K562 (cell line): ENCODE data around the gene SEH1L. TPM values are rescaled to one million over a fixed set of nuclear protein-coding genes. Genes with fewer than 3 reads are reported as not detected.

Source experiments
- AFF4 ChIP-seq: sonication (generic); formaldehyde crosslinking; IDR thresholded peaks from 2 replicates; pipeline ENCODE4 v1.8.0; 2023; ENCODE audit warnings: mild to moderate bottlenecking, missing genetic modification reagents
- E2F3 ChIP-seq: fragments of 250-450 bp; sonication (Bioruptor Pico); IDR thresholded peaks from 2 replicates; pipeline ENCODE4 v1.4.0; 2020; ENCODE audit warnings: mild to moderate bottlenecking
- MGA ChIP-seq: fragments of 450-650 bp; IDR thresholded peaks from 2 replicates; pipeline ENCODE4 v1.6.1; 2016; ENCODE audit warnings: mild to moderate bottlenecking, moderate library complexity
- MTA1 ChIP-seq: fragments of 450-650 bp; IDR thresholded peaks from 2 replicates; pipeline ENCODE4 v1.6.1; 2017; ENCODE audit warnings: borderline replicate concordance
- OTX1 ChIP-seq: fragments of 450-650 bp; formaldehyde crosslinking; IDR thresholded peaks from 2 replicates; pipeline ENCODE4 v1.4.0; 2022; ENCODE audit warnings: mild to moderate bottlenecking
- PHB ChIP-seq: fragments of 250-450 bp; sonication (Bioruptor Pico); IDR thresholded peaks from 2 replicates; pipeline ENCODE4 v1.5.0; 2021
- RBM15 ChIP-seq: fragments of 200-400 bp; formaldehyde crosslinking; IDR thresholded peaks from 2 replicates; pipeline ENCODE4 v1.6.1; 2018; ENCODE audit warnings: mild to moderate bottlenecking, low read length, moderate library complexity; ENCODE audit not compliant: insufficient read depth
- VEZF1 ChIP-seq: fragments of 200-800 bp; sonication (Bioruptor generic); IDR thresholded peaks from 2 replicates; pipeline ENCODE4 v1.6.1; 2017; ENCODE audit warnings: missing genetic modification characterization, missing compliant biosample characterization
- ZEB2 ChIP-seq: fragments of 450-650 bp; IDR thresholded peaks from 2 replicates; pipeline ENCODE4 v1.6.1; 2016
- ZSCAN29 ChIP-seq: fragments of 450-650 bp; IDR thresholded peaks from 2 replicates; pipeline ENCODE4 v1.6.1; 2017
- polyA plus RNA-seq, 8 experiments: library from polyadenylated mRNA; depleted of rRNA in 4 of 8; stranded (reverse) in 5 of 8; unstranded in 3 of 8; fragments of >200 nt; fragmentation: Nextera tagmentation in 2 of 8; fragmentation: Illumina TruSeq in 1 of 8; extraction: Ambion mirVana in 2 of 8; extraction: Trizol in 1 of 8; gene quantifications; 2 replicates each; pipeline versions ENCODE4 v1.2.1 to v1.2.3, GENCODE V29; 2011 to 2014; ENCODE audit warnings: inconsistent platforms in 1 of 8, missing spikeins in 1 of 8
- total RNA-seq, 7 experiments: library from RNA; depleted of rRNA in 6 of 7; stranded (reverse); fragments of >200 nt in 6 of 7; fragmentation: Illumina TruSeq in 2 of 7; extraction: Trizol in 2 of 7; gene quantifications; 2 replicates each; pipeline versions ENCODE4 v1.2.1 to v1.2.3, GENCODE V29; 2011 to 2021; ENCODE audit warnings: low replicate concordance in 1 of 7
- TF ChIP-seq, protein P1 (sequence below): fragments of 450-650 bp; IDR thresholded peaks from 2 replicates; pipeline ENCODE4 v1.7.0; 2016; ENCODE audit warnings: borderline replicate concordance

Gene SEH1L
- total and polyA plus RNA-seq, 9 of the 15 experiments (the other 6 are each of a cell fraction or from before 2014, with no cell fraction given), result 62.2 to 180 (median 108) TPM

- TF ChIP-seq MGA (peak; percentile 40; the same call in 1 of the 2 replicates), E2F3 (CRISPR knock-in tag) (no peak), VEZF1 (CRISPR knock-in tag) (no peak), OTX1 (CRISPR knock-in tag) (peak; percentile 98), AFF4 (CRISPR knock-in tag) (no peak), RBM15 (no peak), PHB (no peak), ZEB2 (peak; percentile 58), ZSCAN29 (no peak), MTA1 (peak; percentile 63; the same call in 1 of the 2 replicates)
- TF ChIP-seq, protein P1, sequence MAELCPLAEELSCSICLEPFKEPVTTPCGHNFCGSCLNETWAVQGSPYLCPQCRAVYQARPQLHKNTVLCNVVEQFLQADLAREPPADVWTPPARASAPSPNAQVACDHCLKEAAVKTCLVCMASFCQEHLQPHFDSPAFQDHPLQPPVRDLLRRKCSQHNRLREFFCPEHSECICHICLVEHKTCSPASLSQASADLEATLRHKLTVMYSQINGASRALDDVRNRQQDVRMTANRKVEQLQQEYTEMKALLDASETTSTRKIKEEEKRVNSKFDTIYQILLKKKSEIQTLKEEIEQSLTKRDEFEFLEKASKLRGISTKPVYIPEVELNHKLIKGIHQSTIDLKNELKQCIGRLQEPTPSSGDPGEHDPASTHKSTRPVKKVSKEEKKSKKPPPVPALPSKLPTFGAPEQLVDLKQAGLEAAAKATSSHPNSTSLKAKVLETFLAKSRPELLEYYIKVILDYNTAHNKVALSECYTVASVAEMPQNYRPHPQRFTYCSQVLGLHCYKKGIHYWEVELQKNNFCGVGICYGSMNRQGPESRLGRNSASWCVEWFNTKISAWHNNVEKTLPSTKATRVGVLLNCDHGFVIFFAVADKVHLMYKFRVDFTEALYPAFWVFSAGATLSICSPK, result peak; percentile 95
These were observed 42.3 kb downstream of the SEH1L start (continued) for GRCh38 chr18:12990123-12990475.
